HG03469 (cell line): ENCODE measurements around the gene REPIN1.

ENCODE experiments used
- ATAC-seq: cut with Tn5 transposase; IDR thresholded peaks from one replicate; pipeline ENCODE4 v1.9.1; 2021; ENCODE audit warnings: mild to moderate bottlenecking, moderate library complexity, moderate number of reproducible peaks; ENCODE audit not compliant: unreplicated experiment

REPIN1 gene

GRCh38 chr7:150336746-150337145 lies 31.9 kb upstream of the REPIN1 start:
- no peak for ATAC-seq

DNA sequence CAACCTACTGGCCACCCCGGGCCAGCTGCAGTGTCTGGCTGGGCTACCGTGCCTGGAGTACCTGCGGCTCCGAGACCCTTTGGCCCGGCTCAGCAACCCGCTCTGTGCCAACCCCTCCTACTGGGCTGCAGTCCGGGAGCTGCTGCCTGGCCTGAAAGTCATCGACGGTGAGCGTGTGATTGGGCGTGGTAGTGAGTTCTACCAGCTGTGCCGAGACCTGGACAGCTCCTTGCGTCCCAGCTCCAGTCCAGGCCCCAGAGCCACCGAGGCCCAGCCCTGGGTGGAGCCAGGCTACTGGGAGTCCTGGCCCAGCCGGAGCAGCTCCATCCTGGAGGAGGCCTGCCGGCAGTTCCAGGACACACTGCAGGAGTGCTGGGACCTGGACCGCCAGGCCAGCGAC lies 31.4 kb upstream of the REPIN1 start:
- no peak for ATAC-seq

GRCh38 chr7:150337659-150338081 lies 31.0 kb upstream of the REPIN1 start:
- ATAC-seq = no peak

DNA sequence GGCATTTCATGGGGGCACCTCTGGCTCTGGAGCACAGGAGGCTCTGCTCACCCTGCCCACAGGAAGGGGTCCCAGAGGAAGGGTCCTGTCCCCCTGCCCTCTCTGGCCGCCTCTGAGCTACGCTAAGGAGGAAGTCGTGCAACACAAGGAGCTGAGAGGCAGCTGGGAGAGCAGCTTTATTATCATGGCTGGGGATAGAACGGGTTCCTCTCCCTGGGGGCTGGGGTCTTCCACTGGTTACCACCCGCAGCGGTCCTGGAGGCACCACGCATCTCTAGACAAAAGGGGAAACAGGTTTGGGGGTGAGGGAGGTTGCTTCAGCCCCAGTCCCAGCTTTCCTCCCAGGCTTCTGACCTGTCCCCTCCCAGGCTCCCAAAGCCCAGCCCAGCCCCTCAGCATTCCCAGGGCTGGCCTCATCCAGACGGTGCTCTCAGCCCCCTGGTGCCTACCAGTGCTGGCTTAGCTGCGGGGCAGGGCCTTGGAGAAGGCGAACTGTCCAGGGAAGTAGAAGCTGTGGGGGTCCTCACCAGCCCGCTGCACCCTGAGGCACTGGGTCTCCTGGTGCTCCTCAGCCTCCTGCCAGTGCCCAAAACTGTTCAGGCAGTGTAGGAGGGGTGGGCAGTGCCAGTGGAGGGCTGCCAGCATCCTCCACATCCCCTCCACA lies 30.3 kb upstream of the REPIN1 start:
- no peak for ATAC-seq

DNA sequence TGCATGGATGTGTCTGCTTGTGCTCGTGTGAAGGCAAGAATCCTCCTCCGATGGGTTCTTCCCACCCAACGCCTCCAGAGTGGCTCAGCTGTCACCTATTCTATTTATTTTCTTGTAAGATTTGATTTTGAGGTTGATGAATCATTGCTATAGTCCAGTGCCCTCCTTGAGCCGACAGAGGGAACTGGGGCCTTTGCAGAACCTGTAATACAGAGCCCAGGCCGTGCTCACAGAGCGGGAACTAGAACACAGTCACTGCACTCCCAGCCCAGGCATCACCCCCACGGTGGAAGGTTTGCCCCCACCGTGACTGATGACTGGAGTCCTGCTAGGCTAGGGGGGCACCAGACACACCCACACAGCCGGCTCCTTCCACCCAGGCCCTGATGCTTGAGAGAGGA lies 29.2 kb upstream of the REPIN1 start:
- no peak for ATAC-seq

DNA sequence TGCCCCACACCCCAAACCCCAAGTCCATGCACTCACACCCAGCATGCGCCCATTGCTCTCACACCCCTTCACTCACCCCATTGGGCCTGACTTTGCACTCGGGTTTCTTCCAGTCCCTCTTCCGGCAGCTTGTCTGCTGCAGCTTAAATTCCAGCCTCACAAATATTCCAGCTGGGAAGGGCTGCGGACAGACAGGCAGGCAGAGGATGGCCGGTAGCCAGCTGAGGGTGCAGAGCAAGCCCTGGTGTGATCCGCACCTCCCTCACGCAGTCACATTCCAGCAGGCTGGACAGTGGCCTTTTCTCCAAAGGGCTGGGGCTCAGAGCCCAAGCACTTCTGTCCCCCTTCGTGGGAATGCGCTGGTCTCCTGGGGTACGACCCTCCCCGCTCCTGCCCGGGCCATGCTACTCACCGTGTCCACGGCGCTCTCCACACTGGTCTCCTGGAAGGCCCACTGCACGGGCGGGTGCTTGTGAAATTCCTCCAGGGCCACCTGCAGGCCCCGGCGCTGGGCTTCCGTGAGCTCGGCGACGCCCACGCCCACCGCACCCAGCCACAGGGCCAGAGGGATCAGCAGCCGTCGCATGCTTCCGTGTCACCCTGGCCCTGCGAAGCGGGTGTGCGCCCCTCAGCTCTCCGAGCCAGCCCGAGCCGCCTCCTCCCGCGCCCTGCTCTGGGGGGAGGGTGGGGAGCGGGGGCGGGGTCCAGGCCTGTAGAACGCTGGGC lies 28.4 kb upstream of the REPIN1 start:
- no peak for ATAC-seq

- no peak for ATAC-seq
These were observed 27.8 kb upstream of the REPIN1 start for GRCh38 chr7:150340875-150341262.

DNA sequence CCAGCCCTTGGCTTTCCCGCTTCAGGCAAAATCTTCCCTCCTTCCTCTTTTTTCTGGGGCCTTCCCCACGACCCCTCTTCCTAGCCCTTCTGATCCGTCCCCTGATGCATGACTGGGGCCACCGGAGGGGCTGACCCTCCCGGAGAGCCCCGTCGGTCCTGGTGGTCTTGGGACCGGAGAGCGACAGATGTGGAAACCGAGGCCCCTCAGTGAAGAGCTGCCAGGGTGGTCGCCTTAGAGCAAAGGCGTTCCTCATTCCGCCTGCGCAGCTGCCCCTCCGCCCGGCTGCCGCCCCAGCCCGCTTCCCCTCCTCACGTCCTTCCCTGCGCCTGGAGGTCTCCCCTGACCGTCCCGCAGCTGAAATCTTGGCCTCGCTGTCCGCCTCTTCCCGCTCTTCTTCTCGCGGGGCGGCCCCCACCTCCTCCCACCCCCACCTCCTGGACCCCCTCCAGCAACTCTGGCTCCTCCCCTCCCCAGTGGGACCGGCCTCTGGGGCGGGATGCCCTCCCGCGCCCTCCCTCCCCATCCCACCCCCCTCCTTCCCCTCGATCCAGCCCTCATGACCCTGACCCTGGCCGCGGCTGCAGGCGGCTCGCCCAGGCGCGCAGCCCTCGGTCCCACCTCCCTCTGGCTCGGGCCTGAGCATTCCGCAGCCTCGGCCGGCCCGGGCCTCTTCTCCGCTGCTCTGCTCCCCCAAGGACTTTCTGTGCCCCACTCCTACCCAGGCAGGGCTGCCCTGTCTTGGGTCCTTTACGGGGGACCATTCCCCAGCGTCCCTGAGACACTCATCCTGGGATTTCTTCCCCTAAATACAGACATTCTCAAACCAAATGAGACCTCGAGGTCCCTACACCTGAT lies 27.1 kb upstream of the REPIN1 start, which contains the start of gene RARRES2:
Gene RARRES2 (minus strand): TSS at position 367 of the 858 bp plus-strand sequence. CDS start 1,020 bp downstream, outside the sequence.
- no peak for ATAC-seq

DNA sequence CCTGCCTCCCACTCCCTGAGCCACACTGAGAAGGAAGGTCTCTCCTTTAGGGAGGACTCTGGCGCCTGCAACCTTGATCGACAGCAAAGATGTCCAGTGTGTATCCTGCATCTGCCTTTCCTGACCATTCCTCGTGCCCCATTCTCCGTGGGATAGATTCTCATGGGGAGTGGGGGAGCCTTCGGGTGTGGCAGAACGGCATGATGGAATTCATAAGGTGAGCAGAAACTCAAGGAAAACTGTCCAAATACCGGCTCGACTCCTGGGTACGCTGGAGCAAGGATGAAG lies 26.6 kb upstream of the REPIN1 start:
- ATAC-seq = no peak

- no peak for ATAC-seq
These were observed 25.4 kb upstream of the REPIN1 start for GRCh38 chr7:150343225-150343624.

GRCh38 chr7:150344299-150344698 lies 24.3 kb upstream of the REPIN1 start:
- ATAC-seq = no peak

GRCh38 chr7:150345012-150345411 lies 23.6 kb upstream of the REPIN1 start:
- no peak for ATAC-seq

GRCh38 chr7:150346922-150347321 lies 21.7 kb upstream of the REPIN1 start:
- ATAC-seq = no peak

DNA sequence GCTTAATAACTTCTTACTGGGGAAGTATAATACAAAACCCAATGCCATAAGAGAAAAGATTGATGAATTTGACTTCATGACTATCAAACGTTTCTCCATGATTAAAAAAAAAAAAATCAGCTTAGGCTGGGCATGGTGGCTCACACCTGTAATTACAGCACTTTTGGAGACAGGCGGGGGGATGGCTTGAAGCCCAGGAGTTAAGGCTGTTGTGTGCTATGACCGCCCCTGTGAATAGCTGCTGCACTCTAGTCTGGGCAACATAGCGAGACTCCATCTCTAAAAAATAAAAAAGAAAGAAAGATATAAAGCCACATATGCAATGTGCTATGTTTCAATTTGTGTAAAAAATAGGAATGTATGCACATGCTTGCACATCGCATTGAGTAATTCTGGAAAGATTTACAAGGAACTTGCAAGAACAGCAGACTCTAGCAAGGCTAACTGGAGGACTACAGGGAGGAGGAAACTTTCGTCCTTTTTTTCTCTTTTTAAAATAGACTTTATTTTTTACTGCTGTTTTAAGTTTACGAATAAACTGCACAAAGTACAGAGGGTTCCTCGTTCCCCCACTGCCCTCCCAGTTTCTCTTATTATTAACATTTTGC lies 16.9 kb upstream of the REPIN1 start:
- no peak for ATAC-seq

DNA sequence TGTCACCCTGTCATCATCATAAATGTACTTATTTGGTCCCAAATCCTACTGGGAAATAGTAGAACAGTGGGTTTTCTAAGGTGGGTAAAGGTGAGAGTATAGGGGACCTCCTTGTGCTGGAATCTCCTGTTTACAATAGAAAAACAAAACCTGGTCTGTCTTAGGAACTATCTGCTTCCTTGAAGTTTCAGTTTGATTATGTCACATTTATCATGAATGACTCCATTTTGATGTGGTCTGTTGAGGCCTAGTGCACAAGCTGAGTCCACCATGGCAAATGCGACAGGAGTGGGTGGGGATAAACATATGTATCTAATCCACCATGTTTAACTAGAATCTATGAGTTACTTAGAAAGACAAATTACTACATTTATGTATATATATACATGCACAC lies 13.0 kb upstream of the REPIN1 start:
- ATAC-seq = no peak

- no peak for ATAC-seq
These were observed 12.2 kb upstream of the REPIN1 start for GRCh38 chr7:150356265-150356897.

GRCh38 chr7:150357270-150357669 lies 11.4 kb upstream of the REPIN1 start:
- no peak for ATAC-seq

GRCh38 chr7:150357771-150358427 lies 10.7 kb upstream of the REPIN1 start:
- ATAC-seq = no peak

DNA sequence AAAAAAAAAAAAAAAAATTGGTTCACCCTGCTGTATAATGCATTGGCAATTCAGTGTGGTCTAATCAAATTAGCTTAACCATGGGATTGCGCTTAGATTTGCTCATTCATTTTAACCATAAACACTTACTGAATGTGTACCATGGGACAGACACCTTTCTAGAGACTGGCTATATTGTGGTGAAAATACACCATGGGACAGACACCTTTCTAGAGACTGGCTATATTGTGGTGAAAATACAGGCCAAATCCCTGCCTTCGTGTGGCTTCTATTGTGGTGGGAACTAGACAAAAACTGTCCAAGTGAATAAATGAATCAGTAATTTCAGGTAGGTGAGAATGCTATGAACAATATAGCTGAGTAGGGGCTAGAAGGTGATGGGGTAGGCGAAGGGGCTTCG lies 10.2 kb upstream of the REPIN1 start:
- ATAC-seq = no peak

DNA sequence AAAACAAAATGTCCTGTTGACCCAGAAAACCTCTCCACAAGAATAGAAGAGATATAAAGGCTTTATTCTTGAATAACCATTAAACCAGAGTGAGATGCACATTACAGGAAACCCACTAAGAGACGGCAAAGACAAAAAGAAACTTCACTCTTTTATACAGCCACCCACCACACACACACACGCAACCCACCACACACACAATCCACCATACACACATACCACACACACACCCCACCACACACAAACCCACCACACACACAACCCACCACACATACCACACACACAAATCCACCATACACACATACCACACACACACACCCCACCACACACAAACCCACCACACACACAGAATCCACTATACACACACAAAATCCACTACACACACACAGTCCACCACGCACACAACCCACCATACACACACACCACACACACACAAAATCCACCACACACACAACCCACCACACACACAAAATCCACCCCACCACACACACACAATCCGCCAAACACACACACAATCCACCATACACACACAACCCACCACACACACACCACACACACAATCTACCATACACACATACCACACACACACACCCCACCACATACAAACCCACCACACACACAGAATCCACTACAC lies 9.5 kb upstream of the REPIN1 start:
- no peak for ATAC-seq
